Dendritic cell treated with granulocyte-macrophage colony-stimulating factor and Interleukin-4, amounts not matched to agents 40 ng/mL and 50 ng/mL, for 4 days (primary cell): Measurements from ENCODE around the gene NCR3LG1.

Source experiments
- H3K27ac Mint-ChIP-seq: one replicate; pipeline ENCODE4 v1.8.0; 2022; ENCODE audit warnings: mild to moderate bottlenecking, mixed read lengths
- H3K27me3 Mint-ChIP-seq: one replicate; pipeline ENCODE4 v1.8.0; 2022; ENCODE audit warnings: mild to moderate bottlenecking, mixed read lengths
- H3K36me3 Mint-ChIP-seq: one replicate; pipeline ENCODE4 v1.8.0; 2022; ENCODE audit warnings: low read depth, mixed read lengths
- H3K4me1 Mint-ChIP-seq: one replicate; pipeline ENCODE4 v1.8.0; 2022; ENCODE audit warnings: low read depth, mixed read lengths
- H3K4me3 Mint-ChIP-seq: one replicate; pipeline ENCODE4 v1.8.0; 2022; ENCODE audit warnings: mild to moderate bottlenecking, moderate library complexity, mixed read lengths
- H3K9me3 Mint-ChIP-seq: one replicate; pipeline ENCODE4 v1.8.0; 2022; ENCODE audit warnings: mixed read lengths
- intact Hi-C: fragments of 100-400 bp; cut with micrococcal nuclease; formaldehyde crosslinking; loops from one replicate; pipeline ENCODE4 v1.15.0; 2022

NCR3LG1 gene

GRCh38 chr11:17382046-17382728 lies 30.6 kb downstream of the NCR3LG1 start:
- Mint-ChIP-seq H3K27me3 (peaks cover 6% of the 10 kb centered on the region), H3K4me1 (peaks cover 38% of the 10 kb centered on the region), H3K27ac (no peak overlapping the region), H3K4me3 (no peak overlapping the region), H3K9me3 (no peaks in the 10 kb centered on the region), H3K36me3 (peaks cover 47% of the 10 kb centered on the region)
- intact Hi-C loops = loop anchor here (5.0 kb wide), 1 partner anchor 145 kb away; no protein-coding TSS in a partner anchor

GRCh38 chr11:17383461-17383860 lies 31.9 kb downstream of the NCR3LG1 start:
- Mint-ChIP-seq H3K36me3 (peaks cover 38% of the 10 kb centered on the region), H3K4me3 (no peak overlapping the region), H3K4me1 (peaks cover 51% of the 10 kb centered on the region), H3K9me3 (no peaks in the 10 kb centered on the region), H3K27me3 (peaks cover 19% of the 10 kb centered on the region), H3K27ac (no peak overlapping the region)
- intact Hi-C loops = loop anchor here (5.0 kb wide), 1 partner anchor 144 kb away; no protein-coding TSS in a partner anchor

- intact Hi-C loops = loop anchor here (1.0 to 5.0 kb wide), 2 partner anchors 120 to 143 kb away; no protein-coding TSS in a partner anchor
- H3K4me3 Mint-ChIP-seq = no peak overlapping the region
- H3K36me3 Mint-ChIP-seq = peaks cover 32% of the 10 kb centered on the region
- H3K4me1 Mint-ChIP-seq = peaks cover 56% of the 10 kb centered on the region
- H3K9me3 Mint-ChIP-seq = no peaks in the 10 kb centered on the region
- H3K27ac Mint-ChIP-seq = no peak overlapping the region
- peaks cover 24% of the 10 kb centered on the region for H3K27me3 Mint-ChIP-seq
These were observed 32.5 kb downstream of the NCR3LG1 start for GRCh38 chr11:17384002-17384511.

GRCh38 chr11:17385492-17385891 lies 33.9 kb downstream of the NCR3LG1 start:
- Mint-ChIP-seq H3K4me3 (no peak overlapping the region), H3K36me3 (peaks cover 17% of the 10 kb centered on the region), H3K27ac (peak overlapping the region; percentile 29), H3K4me1 (peaks cover 69% of the 10 kb centered on the region), H3K27me3 (peaks cover 30% of the 10 kb centered on the region), H3K9me3 (no peaks in the 10 kb centered on the region)
- intact Hi-C loops = no loop called here

GRCh38 chr11:17385926-17386325 lies 34.3 kb downstream of the NCR3LG1 start:
- intact Hi-C loops = no loop called here
- Mint-ChIP-seq H3K4me3 (no peak overlapping the region), H3K27ac (peak overlapping the region; percentile 29), H3K27me3 (peaks cover 30% of the 10 kb centered on the region), H3K36me3 (peaks cover 16% of the 10 kb centered on the region), H3K4me1 (peaks cover 73% of the 10 kb centered on the region), H3K9me3 (no peaks in the 10 kb centered on the region)

GRCh38 chr11:17386331-17387084 lies 34.9 kb downstream of the NCR3LG1 start:
- peaks cover 35% of the 10 kb centered on the region for H3K27me3 Mint-ChIP-seq
- H3K4me3 Mint-ChIP-seq = no peak overlapping the region
- peak overlapping the region; percentile 29 for H3K27ac Mint-ChIP-seq
- peaks cover 79% of the 10 kb centered on the region for H3K4me1 Mint-ChIP-seq
- intact Hi-C loops = no loop called here
- no peaks in the 10 kb centered on the region for H3K9me3 Mint-ChIP-seq
- H3K36me3 Mint-ChIP-seq = peaks cover 10% of the 10 kb centered on the region

GRCh38 chr11:17387254-17387653 lies 35.7 kb downstream of the NCR3LG1 start:
- H3K4me1 Mint-ChIP-seq = peaks cover 76% of the 10 kb centered on the region
- no peaks in the 10 kb centered on the region for H3K9me3 Mint-ChIP-seq
- intact Hi-C loops = no loop called here
- H3K27ac Mint-ChIP-seq = no peak overlapping the region
- peaks cover 35% of the 10 kb centered on the region for H3K27me3 Mint-ChIP-seq
- H3K36me3 Mint-ChIP-seq = peaks cover 3% of the 10 kb centered on the region
- H3K4me3 Mint-ChIP-seq = no peak overlapping the region

GRCh38 chr11:17387811-17388210 lies 36.2 kb downstream of the NCR3LG1 start:
- intact Hi-C loops = no loop called here
- Mint-ChIP-seq H3K27ac (no peak overlapping the region), H3K9me3 (no peaks in the 10 kb centered on the region), H3K27me3 (peaks cover 35% of the 10 kb centered on the region), H3K4me3 (no peak overlapping the region), H3K4me1 (peaks cover 70% of the 10 kb centered on the region), H3K36me3 (no peaks in the 10 kb centered on the region)

- H3K4me1 Mint-ChIP-seq = peaks cover 61% of the 10 kb centered on the region
- H3K27ac Mint-ChIP-seq = peak within 1 kb of the TSS; percentile 69
- no peaks in the 10 kb centered on the region for H3K9me3 Mint-ChIP-seq
- H3K36me3 Mint-ChIP-seq = no peaks in the 10 kb centered on the region
- intact Hi-C loops = no loop called here
- peak within 1 kb of the TSS; percentile 75 for H3K4me3 Mint-ChIP-seq
- H3K27me3 Mint-ChIP-seq = peaks cover 35% of the 10 kb centered on the region
These were observed 37.1 kb downstream of the NCR3LG1 start, which contains the start of gene KCNJ11 for GRCh38 chr11:17388609-17389210. Gene KCNJ11 (minus strand): TSS chr11:17388659. CDS start chr11:17388091, 568 bp downstream.

- Mint-ChIP-seq H3K4me1 (peaks cover 58% of the 10 kb centered on the region), H3K27me3 (peaks cover 35% of the 10 kb centered on the region), H3K4me3 (peak overlapping the region; percentile 75), H3K9me3 (no peaks in the 10 kb centered on the region), H3K36me3 (no peaks in the 10 kb centered on the region), H3K27ac (peak overlapping the region; percentile 69)
- intact Hi-C loops = no loop called here
These were observed 37.8 kb downstream of the NCR3LG1 start for GRCh38 chr11:17389211-17389956.

GRCh38 chr11:17389957-17390649 lies 38.5 kb downstream of the NCR3LG1 start:
- intact Hi-C loops = no loop called here
- Mint-ChIP-seq H3K9me3 (no peaks in the 10 kb centered on the region), H3K4me3 (peak overlapping the region; percentile 22), H3K36me3 (no peaks in the 10 kb centered on the region), H3K27ac (no peak overlapping the region), H3K4me1 (peaks cover 55% of the 10 kb centered on the region), H3K27me3 (peaks cover 35% of the 10 kb centered on the region)

- intact Hi-C loops = no loop called here
- Mint-ChIP-seq H3K4me1 (peaks cover 49% of the 10 kb centered on the region), H3K4me3 (no peak overlapping the region), H3K27ac (no peak overlapping the region), H3K36me3 (no peaks in the 10 kb centered on the region), H3K27me3 (peaks cover 33% of the 10 kb centered on the region), H3K9me3 (no peaks in the 10 kb centered on the region)
These were observed 40.1 kb downstream of the NCR3LG1 start for GRCh38 chr11:17391493-17392355.
